Naive thymus-derived CD4-positive, alpha-beta T cell (primary cell): ENCODE data around the gene ANKRD55. TPM values are rescaled to one million over a fixed set of nuclear protein-coding genes. Genes with fewer than 3 reads are reported as not detected.

ENCODE experiments used
- ATAC-seq: fragments of 150-1000 bp; cut with Tn5 transposase; 2 replicates; pipeline ENCODE4 v1.10.0; 2021; ENCODE audit warnings: mild to moderate bottlenecking, moderate library complexity
- CTCF ChIA-PET: fragments of 350-600 bp; sonication (Branson Sonifier 250); formaldehyde crosslinking; loops from one replicate; lab custom pipeline; 2021; ENCODE audit warnings: antibody characterized with exemption; lab: Charles Lee
- POLR2A ChIA-PET: fragments of 350-600 bp; sonication (Branson Sonifier 250); formaldehyde crosslinking; loops from one replicate; lab custom pipeline; 2021; ENCODE audit warnings: antibody characterized with exemption, inconsistent platforms; lab: Charles Lee
- DNase-seq, 9 donors: peaks; one replicate each; pipeline versions ENCODE4 v3.0.0 to v3.0.0-alpha.2; 2020 to 2022; ENCODE audit warnings: mixed read lengths in 1 of 9
- H3K27ac ChIP-seq: one replicate; pipeline ENCODE4 v1.7.0; 2013; ENCODE audit warnings: mild to moderate bottlenecking, low read depth, low read length, moderate library complexity
- H3K27me3 ChIP-seq, 2 donors: one replicate each; pipeline ENCODE4 v1.7.0; 2013; ENCODE audit warnings: low read length in 2 of 2, mild to moderate bottlenecking in 2 of 2, moderate library complexity in 2 of 2; ENCODE audit not compliant: control insufficient read depth in 2 of 2, insufficient read depth in 2 of 2
- H3K36me3 ChIP-seq, 3 experiments: 1 replicate in 2 of 3; 2 replicates in 1 of 3; pipeline ENCODE4 v1.7.0; 2013; ENCODE audit warnings: low read length in 3 of 3, mild to moderate bottlenecking in 3 of 3, moderate library complexity in 1 of 3; ENCODE audit not compliant: insufficient read depth in 3 of 3, control insufficient read depth in 2 of 3
- H3K4me1 ChIP-seq, 2 donors: one replicate each; pipeline ENCODE4 v1.7.0; 2013; ENCODE audit warnings: low read length in 2 of 2, mild to moderate bottlenecking in 2 of 2, moderate library complexity in 1 of 2; ENCODE audit not compliant: control insufficient read depth in 2 of 2, insufficient read depth in 2 of 2
- H3K4me3 ChIP-seq: 2 replicates; pipeline ENCODE4 v1.7.0; 2013; ENCODE audit warnings: mild to moderate bottlenecking, low read length
- H3K9me3 ChIP-seq, 3 experiments: 1 replicate in 2 of 3; 2 replicates in 1 of 3; pipeline ENCODE4 v1.7.0; 2013; ENCODE audit warnings: low read length in 3 of 3; ENCODE audit not compliant: control insufficient read depth in 2 of 3
- H3K27ac Mint-ChIP-seq, 9 donors: one replicate each; pipeline ENCODE4 v1.8.0; 2020 to 2022; ENCODE audit warnings: mixed read lengths in 9 of 9, mild to moderate bottlenecking in 8 of 9, moderate library complexity in 5 of 9, inconsistent platforms in 2 of 9
- H3K27me3 Mint-ChIP-seq, 5 donors: one replicate each; pipeline ENCODE4 v1.8.0; 2021 to 2022; ENCODE audit warnings: mixed read lengths in 5 of 5, mild to moderate bottlenecking in 1 of 5
- H3K36me3 Mint-ChIP-seq, 5 donors: one replicate each; pipeline ENCODE4 v1.8.0; 2020 to 2022; ENCODE audit warnings: mixed read lengths in 5 of 5, mild to moderate bottlenecking in 3 of 5, inconsistent platforms in 1 of 5
- H3K4me1 Mint-ChIP-seq, 7 donors: one replicate each; pipeline ENCODE4 v1.8.0; 2020 to 2022; ENCODE audit warnings: mixed read lengths in 7 of 7, mild to moderate bottlenecking in 3 of 7, inconsistent platforms in 1 of 7
- H3K4me3 Mint-ChIP-seq, 10 donors: one replicate each; pipeline ENCODE4 v1.8.0; 2020 to 2022; ENCODE audit warnings: mild to moderate bottlenecking in 10 of 10, mixed read lengths in 10 of 10, moderate library complexity in 6 of 10, inconsistent platforms in 2 of 10
- H3K9me3 Mint-ChIP-seq, 11 donors: one replicate each; pipeline ENCODE4 v1.8.0; 2020 to 2022; ENCODE audit warnings: mixed read lengths in 11 of 11, mild to moderate bottlenecking in 4 of 11, inconsistent platforms in 1 of 11, moderate library complexity in 1 of 11
- intact Hi-C, 2 donors: fragments of 100-400 bp; cut with micrococcal nuclease; formaldehyde crosslinking; loops; one replicate each; pipeline ENCODE4 v1.15.1; 2023
- polyA plus RNA-seq, 2 donors: library from polyadenylated mRNA; unstranded; fragments of 300-500 nt; fragmentation: Illumina TruSeq; gene quantifications; one replicate each; pipeline ENCODE4 v1.2.3, GENCODE V29; 2021
- total RNA-seq, 6 experiments: library from RNA in 5 of 6; stranded (reverse) in 5 of 6; gene quantifications; 1 replicate in 5 of 6; 2 replicates in 1 of 6; pipeline ENCODE4 v1.2.3 and lab custom pipeline; 2021 to 2026

ANKRD55 gene
- total and polyA plus RNA-seq, 7 experiments from 2014 or later, result 7.1 to 89.7 (median 24.4) TPM

GRCh38 chr5:56055859-56056258, 177.3 kb downstream of the ANKRD55 start:
- Histone ChIP-seq H3K4me1 (peaks cover 8 to 91% of the 10 kb centered on the region in 2 donors), H3K36me3 (no peaks in the 10 kb centered on the region), H3K4me3 (peak overlapping the region; percentile 21), H3K9me3 (no peaks in the 10 kb centered on the region), H3K27me3 (no peaks in the 10 kb centered on the region), H3K27ac (peak overlapping the region; percentile 60)
- Mint-ChIP-seq H3K36me3 (peaks cover 0 to 29% (median 9%) of the 10 kb centered on the region in 5 donors), H3K9me3 (peaks cover 0 to 11% (median 5%) of the 10 kb centered on the region in 11 donors), H3K27me3 (peaks cover 0 to 2% (median 0%) of the 10 kb centered on the region in 5 donors), H3K27ac (peak overlapping the region in 8 of 9 donors; percentile 83 to 99 (median 92)), H3K4me3 (peak overlapping the region in 9 of 10 donors; percentile 47 to 83 (median 65)), H3K4me1 (peaks cover 49 to 95% (median 76%) of the 10 kb centered on the region in 7 donors)
- intact Hi-C loops, result loop anchor here in 1 of 2 donors (1.0 to 5.0 kb wide), 2 partner anchors 8 to 146 kb away; no protein-coding TSS in a partner anchor
- CTCF ChIA-PET, result interaction anchor here (0.9 to 2.0 kb wide), 3 partner anchors 12 to 68 kb away, joined by 3 to 4 read pairs (median 4); no protein-coding TSS in a partner anchor
- no peak for ATAC-seq
- DNase-seq, result peak in 2 of 9 donors; percentile 8 to 31
- POLR2A ChIA-PET, result interaction anchor here (0.6 to 6.0 kb wide), 12 partner anchors 7 to 107 kb away, joined by 3 to 97 read pairs (median 4); partner anchors contain the start of gene IL6ST

- peak overlapping the region in 8 of 9 donors; percentile 83 to 99 (median 92) for H3K27ac Mint-ChIP-seq
- CTCF ChIA-PET, result interaction anchor here (2.0 kb wide), 1 partner anchor 12 kb away, joined by 4 read pairs; no protein-coding TSS in a partner anchor
- H3K4me3 Mint-ChIP-seq, result peak overlapping the region in 9 of 10 donors; percentile 47 to 83 (median 72)
Measured at GRCh38 chr5:56055287-56055686, 177.8 kb downstream of the ANKRD55 start.

GRCh38 chr5:56054666-56055065, 178.5 kb downstream of the ANKRD55 start:
- peaks cover 0 to 11% (median 5%) of the 10 kb centered on the region in 11 donors for H3K9me3 Mint-ChIP-seq

More at GRCh38 chr5:56055287-56055686, 177.8 kb downstream of the ANKRD55 start:
- Mint-ChIP-seq H3K9me3 (peaks cover 0 to 11% (median 5%) of the 10 kb centered on the region in 11 donors), H3K27me3 (peaks cover 0 to 2% (median 0%) of the 10 kb centered on the region in 5 donors), H3K36me3 (peaks cover 0 to 26% (median 5%) of the 10 kb centered on the region in 5 donors), H3K4me1 (peaks cover 45 to 95% (median 76%) of the 10 kb centered on the region in 7 donors)
- intact Hi-C loops, result loop anchor here in 1 of 2 donors (5.0 kb wide), 1 partner anchor 147 kb away; no protein-coding TSS in a partner anchor
- POLR2A ChIA-PET, result interaction anchor here (0.6 to 6.0 kb wide), 8 partner anchors 9 to 93 kb away, joined by 3 to 97 read pairs (median 4); partner anchors contain the start of gene IL6ST
- ATAC-seq (no peak), DNase-seq (peak in 1 of 9 donors; percentile 10)
- H3K4me3 ChIP-seq, result no peak overlapping the region
- H3K4me1 ChIP-seq, result peaks cover 12 to 87% of the 10 kb centered on the region in 2 donors
- H3K36me3 ChIP-seq, result no peaks in the 10 kb centered on the region
- peak overlapping the region; percentile 60 for H3K27ac ChIP-seq
- no peaks in the 10 kb centered on the region for H3K9me3 ChIP-seq
- no peaks in the 10 kb centered on the region for H3K27me3 ChIP-seq

GRCh38 chr5:56053363-56053762, 179.8 kb downstream of the ANKRD55 start:
- DNase-seq (no peak), ATAC-seq (no peak)
- Mint-ChIP-seq H3K4me1 (peaks cover 45 to 93% (median 71%) of the 10 kb centered on the region in 7 donors), H3K9me3 (peaks cover 0 to 10% (median 5%) of the 10 kb centered on the region in 11 donors), H3K27me3 (peaks cover 0 to 2% (median 0%) of the 10 kb centered on the region in 5 donors), H3K27ac (peak overlapping the region in 7 of 9 donors; percentile 17 to 99 (median 86)), H3K36me3 (peaks cover 0 to 30% (median 5%) of the 10 kb centered on the region in 5 donors), H3K4me3 (peak overlapping the region in 5 of 10 donors; percentile 7 to 75 (median 58))
- H3K4me1 ChIP-seq, result peaks cover 12 to 86% of the 10 kb centered on the region in 2 donors
- ChIA-PET POLR2A (interaction anchor here (1.0 to 4.2 kb wide), 5 partner anchors 14 to 62 kb away, joined by 3 to 46 read pairs (median 5); partner anchors contain the start of gene IL6ST), CTCF (interaction anchor here (0.7 kb wide), 1 partner anchor 75 kb away, joined by 6 read pairs; no protein-coding TSS in a partner anchor)
- no peaks in the 10 kb centered on the region for H3K36me3 ChIP-seq
- no peak overlapping the region for H3K27ac ChIP-seq
- H3K9me3 ChIP-seq, result no peaks in the 10 kb centered on the region
- no peak overlapping the region for H3K4me3 ChIP-seq
- H3K27me3 ChIP-seq, result no peaks in the 10 kb centered on the region
- intact Hi-C loops, result loop anchor here in 1 of 2 donors (5.0 kb wide), 1 partner anchor 39 kb away; no protein-coding TSS in a partner anchor

More at GRCh38 chr5:56054666-56055065, 178.5 kb downstream of the ANKRD55 start:
- intact Hi-C loops, result loop anchor here (5.0 kb wide), 2 partner anchors 38 to 148 kb away; no protein-coding TSS in a partner anchor
- peak in 1 of 9 donors; percentile 10 for DNase-seq
- H3K27ac ChIP-seq, result peak overlapping the region; percentile 60
- CTCF ChIA-PET, result no interaction called here
- H3K36me3 ChIP-seq, result no peaks in the 10 kb centered on the region
- no peak for ATAC-seq
- Mint-ChIP-seq H3K27ac (peak overlapping the region in 8 of 9 donors; percentile 6 to 99 (median 88)), H3K36me3 (peaks cover 0 to 26% (median 5%) of the 10 kb centered on the region in 5 donors), H3K27me3 (peaks cover 0 to 2% (median 0%) of the 10 kb centered on the region in 5 donors), H3K4me3 (peak overlapping the region in 2 of 10 donors; percentile 82 to 83), H3K4me1 (peaks cover 44 to 95% (median 74%) of the 10 kb centered on the region in 7 donors)
- peaks cover 16 to 87% of the 10 kb centered on the region in 2 donors for H3K4me1 ChIP-seq
- no peak overlapping the region for H3K4me3 ChIP-seq
- POLR2A ChIA-PET, result interaction anchor here (0.6 to 6.0 kb wide), 7 partner anchors 10 to 94 kb away, joined by 3 to 97 read pairs (median 3); partner anchors contain the start of gene IL6ST
- H3K9me3 ChIP-seq, result no peaks in the 10 kb centered on the region
- H3K27me3 ChIP-seq, result no peaks in the 10 kb centered on the region

GRCh38 chr5:56052735-56053134, 180.4 kb downstream of the ANKRD55 start:
- peak overlapping the region in 8 of 9 donors; percentile 15 to 99 (median 77) for H3K27ac Mint-ChIP-seq

More at GRCh38 chr5:56052735-56053134, 180.4 kb downstream of the ANKRD55 start:
- no peaks in the 10 kb centered on the region for H3K9me3 ChIP-seq
- no peak overlapping the region for H3K4me3 ChIP-seq
- peaks cover 0 to 2% (median 0%) of the 10 kb centered on the region in 5 donors for H3K27me3 Mint-ChIP-seq
- H3K4me3 Mint-ChIP-seq, result peak overlapping the region in 8 of 10 donors; percentile 3 to 64 (median 44)
- POLR2A ChIA-PET, result interaction anchor here (1.0 to 4.2 kb wide), 8 partner anchors 7 to 61 kb away, joined by 3 to 46 read pairs (median 4); partner anchors contain the start of gene IL6ST
- H3K4me1 ChIP-seq, result peaks cover 11 to 86% of the 10 kb centered on the region in 2 donors
- no peak overlapping the region for H3K27ac ChIP-seq
- CTCF ChIA-PET, result no interaction called here
- H3K9me3 Mint-ChIP-seq, result peaks cover 0 to 8% (median 5%) of the 10 kb centered on the region in 11 donors
- H3K4me1 Mint-ChIP-seq, result peaks cover 44 to 93% (median 72%) of the 10 kb centered on the region in 7 donors
- no peaks in the 10 kb centered on the region for H3K27me3 ChIP-seq
- no peaks in the 10 kb centered on the region for H3K36me3 ChIP-seq
- H3K36me3 Mint-ChIP-seq, result peaks cover 0 to 27% (median 5%) of the 10 kb centered on the region in 5 donors
- DNase-seq, result no peak
- no peak for ATAC-seq
- intact Hi-C loops, result loop anchor here in 1 of 2 donors (5.0 kb wide), 1 partner anchor 40 kb away; no protein-coding TSS in a partner anchor
